GM20000 (cell line): Measurements from ENCODE around the gene NTMT1.

Experiments used
- DNase-seq: peaks from one replicate; pipeline ENCODE4 v3.0.0; 2012; ENCODE audit warnings: low spot score
- CTCF ChIP-seq: IDR thresholded peaks from 2 replicates; pipeline ENCODE4 v1.5.1; 2012; ENCODE audit warnings: mild to moderate bottlenecking, control low read depth; ENCODE audit errors: extremely low read depth, missing control alignments

The NTMT1 gene

GRCh38 chr9:129606161-129607026 lies 19.6 kb upstream of the NTMT1 start:
- DNase-seq, result no peak
- no peak for TF ChIP-seq CTCF

GRCh38 chr9:129607027-129607387 lies 19.0 kb upstream of the NTMT1 start:
- TF ChIP-seq CTCF, result no peak
- DNase-seq, result no peak

GRCh38 chr9:129608561-129609481 lies 17.1 kb upstream of the NTMT1 start:
- no peak for DNase-seq
- TF ChIP-seq CTCF, result no peak

GRCh38 chr9:129609486-129610212 lies 16.3 kb upstream of the NTMT1 start:
- DNase-seq, result peak; percentile 78
- no peak for TF ChIP-seq CTCF

GRCh38 chr9:129610213-129610472 lies 15.8 kb upstream of the NTMT1 start:
- no peak for TF ChIP-seq CTCF
- no peak for DNase-seq

- peak; percentile 90 for DNase-seq
- TF ChIP-seq CTCF, result peak; percentile 95
These were observed 15.3 kb upstream of the NTMT1 start for GRCh38 chr9:129610473-129611306.
